ENCODE data around the gene CYTH1.

The CYTH1 gene

DNA sequence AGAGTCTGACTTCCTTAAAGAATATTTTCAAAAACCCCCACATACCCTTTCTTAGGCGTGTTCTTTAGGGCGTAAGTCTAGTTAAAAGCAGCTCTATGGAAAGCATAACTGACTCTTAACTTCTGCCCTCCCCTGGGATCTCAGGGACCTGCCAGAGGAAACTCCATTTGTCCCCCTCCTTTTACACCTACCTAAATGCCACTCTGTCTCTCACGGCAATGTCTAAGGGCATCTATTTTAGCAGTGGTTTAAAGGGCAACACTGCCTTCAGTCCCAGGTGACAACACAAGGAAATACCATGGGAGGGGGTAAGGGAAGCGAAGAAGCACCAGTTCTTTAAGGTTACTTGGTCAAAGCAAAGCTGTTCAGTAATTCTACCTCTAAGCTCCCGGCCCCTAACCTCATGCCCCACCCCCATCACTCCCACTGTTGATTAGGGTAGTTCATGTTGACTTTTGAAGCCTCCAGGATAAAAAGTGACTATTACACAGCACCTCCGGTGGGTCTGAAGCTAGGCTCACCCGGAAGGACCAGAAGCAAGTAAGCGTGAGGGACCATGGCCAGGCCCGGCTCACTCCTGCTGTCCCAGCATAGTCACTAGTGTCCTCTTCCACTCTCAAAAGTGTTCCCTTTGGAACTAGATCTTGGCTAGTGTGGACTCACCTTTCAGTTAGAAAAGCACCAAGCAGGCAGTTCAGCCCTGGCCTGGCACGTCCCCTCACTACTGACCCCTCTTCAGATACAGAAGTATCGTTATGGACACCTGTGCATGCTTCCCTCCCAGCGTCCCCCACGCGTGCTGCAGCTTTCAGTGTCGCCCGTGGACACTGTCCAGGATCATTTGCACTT is 47.1 kb downstream of the CYTH1 start:
- FAIRE-seq, result no peak

DNA sequence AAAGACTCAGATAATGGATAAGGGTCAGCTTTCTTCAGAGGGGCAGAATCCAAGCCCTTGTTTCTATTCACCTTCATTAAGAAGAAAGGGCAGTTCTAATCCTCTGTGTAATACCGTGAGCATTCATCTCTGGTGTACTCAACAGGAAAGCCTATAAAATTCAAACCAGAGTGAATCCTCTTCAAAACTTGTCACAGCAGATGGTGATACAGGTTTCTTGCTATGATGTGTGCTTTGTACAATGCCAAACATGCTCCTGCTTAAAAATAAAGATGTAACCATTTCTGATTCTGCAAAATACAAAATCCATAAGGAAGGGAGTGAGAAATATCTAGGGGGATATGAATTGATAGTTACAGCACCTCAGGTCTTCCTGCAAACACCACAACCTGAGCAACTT is 49.7 kb downstream of the CYTH1 start:
- FAIRE-seq, result no peak

DNA sequence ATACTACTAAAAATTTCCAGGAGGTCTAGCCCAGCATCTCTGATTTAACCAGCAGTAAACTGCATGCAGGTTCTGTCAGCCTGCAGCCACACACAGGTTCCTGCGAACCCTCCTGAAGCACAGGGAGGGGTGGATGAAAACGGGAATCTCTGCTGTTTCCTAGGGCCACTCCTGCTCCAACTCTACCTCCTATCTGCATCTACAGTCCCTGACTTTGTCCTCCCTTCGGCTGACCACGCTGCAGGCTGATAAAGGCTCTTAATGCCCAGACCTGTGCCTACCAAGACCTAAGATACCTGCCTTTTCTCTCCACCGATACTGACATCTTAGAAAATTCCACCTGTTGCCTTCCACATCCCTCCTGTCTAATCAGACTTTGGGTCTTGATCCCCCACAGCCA is 50.2 kb downstream of the CYTH1 start:
- no peak for FAIRE-seq

DNA sequence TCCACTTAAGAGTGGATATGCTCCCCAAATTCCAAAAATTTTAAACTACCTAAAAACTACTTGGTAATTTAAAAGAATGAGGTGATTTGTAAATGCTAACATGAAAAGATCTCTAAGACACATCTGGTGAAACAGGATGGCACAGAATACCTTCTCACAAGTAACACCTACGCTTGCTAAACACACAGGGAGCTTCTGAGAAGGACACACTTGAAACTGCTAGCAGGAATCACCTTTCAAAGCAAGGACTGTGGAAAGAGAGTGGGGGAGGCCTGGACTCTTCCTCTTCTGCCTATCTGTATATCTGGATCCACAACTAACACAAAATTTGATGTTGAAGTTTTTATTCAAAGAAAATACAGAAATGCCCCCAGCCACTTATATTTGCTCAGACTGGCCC is 52.4 kb downstream of the CYTH1 start:
- no peak for FAIRE-seq

DNA sequence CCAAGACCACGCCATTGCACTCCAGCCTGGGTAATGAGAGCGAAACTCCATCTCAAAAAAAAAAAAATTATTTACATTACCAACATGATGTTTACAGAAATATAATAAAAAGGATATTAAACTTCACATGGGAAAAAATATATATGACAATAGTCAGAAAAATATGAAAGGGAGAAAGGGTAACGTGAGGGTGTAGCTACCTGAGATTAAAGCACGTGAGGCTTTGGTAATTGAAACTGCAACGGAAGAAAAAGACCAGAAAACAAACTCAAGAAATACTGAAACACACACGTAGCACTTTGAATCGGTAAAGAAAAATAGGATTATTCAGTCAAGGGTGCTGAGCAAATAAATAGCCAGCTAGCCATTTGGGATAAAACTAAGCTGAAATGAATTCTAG is 53.6 kb downstream of the CYTH1 start:
- FAIRE-seq, result no peak

DNA sequence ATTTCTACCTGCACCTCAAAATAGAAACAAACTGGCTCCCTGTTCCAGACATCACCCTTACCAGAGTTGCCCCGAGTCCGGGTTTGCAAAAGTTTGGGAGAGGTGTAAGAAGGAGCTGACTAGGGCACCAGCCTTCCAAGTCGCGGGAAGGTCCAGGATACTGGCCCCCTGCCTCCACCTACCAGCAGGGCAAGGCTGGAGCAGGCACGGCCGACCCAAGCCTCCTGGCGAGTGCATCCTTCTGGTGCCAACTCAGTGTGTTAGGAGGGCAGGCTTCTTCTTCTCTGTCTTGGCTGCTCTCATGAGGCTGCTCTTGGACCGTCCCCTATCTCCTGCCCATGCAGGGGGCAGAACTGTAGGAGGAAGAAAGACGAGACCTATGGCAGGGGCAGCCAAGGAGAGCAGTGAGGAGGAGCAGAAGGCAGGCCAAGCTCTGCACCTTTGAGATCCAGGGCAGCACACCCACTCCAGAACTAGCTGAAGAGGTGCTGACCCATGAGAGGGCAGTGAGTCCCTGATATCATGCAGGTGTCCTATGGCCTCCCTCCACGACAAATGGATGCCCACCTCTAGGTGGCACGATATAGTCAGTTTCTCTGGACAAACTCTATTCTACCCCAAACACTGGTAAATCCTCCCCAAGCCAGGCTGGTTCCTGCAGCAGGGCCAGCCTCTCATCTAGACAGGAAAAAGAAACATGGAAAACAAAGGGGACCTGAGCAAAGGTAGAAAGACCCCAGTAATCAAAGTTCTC is 54.4 kb downstream of the CYTH1 start:
- no peak for FAIRE-seq

DNA sequence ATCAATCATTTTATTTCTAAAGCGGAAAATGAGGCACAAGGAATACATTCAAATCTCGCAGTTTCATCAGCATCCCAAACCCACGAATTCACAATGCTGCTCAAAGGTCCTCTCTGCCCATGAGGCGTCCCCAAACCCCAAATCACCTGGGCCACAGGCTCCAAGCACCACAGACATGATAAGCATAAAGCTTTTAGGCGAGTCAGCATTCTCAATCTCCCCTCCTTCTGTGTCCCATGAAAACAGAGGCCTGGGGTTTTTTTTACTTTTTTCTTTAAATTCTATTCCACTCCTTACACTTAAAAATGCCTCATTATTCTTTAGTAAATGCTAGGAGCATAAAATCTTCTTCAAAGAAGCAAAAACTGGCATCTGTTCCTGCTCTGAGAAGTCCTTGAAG is 55.0 kb downstream of the CYTH1 start:
- no peak for FAIRE-seq

DNA sequence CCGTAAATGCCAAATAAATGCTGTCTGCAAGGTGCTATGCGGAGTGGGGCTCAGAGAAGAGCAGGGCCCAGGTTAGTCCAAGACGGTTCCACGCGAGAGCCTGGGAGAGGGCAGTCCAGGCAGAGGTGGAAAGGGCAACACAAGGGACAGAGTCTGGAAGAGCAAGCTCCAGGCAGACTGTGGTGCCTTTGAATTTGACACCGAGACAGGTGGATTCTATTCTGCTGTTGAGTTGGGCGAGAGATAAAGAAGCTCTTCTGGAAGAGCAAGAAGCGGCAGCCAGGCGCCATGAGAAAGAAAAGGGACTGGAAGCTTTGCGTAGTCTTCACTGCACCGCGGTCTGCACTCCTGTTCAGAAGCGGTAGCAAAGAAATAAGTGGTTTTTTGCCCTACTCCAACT is 55.6 kb downstream of the CYTH1 start:
- no peak for FAIRE-seq

DNA sequence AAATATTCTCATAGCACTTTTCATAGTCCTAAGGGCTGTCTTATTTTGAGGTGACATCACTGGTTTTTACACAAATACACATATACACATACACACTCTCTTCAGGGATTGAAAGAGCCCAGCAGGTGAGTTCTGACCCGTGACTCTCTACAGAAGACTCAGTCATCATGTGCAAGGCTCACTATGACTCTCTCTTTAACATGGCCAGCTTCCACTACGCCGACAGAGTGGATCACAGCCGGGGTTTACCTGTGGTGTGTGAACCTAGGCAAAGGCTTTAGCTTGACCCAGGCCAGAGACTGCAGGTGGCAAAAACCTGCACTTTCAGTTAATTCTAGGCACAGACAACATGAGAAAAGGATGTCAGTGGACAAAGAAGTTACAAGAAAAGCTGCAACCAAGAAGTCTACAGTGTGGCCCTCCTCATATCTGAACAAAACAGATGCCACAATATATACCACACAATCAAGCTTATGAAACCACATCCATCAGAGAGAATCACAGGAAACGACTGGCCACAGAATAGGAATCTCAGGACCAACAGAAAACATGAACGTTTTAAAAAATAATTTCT is 56.5 kb downstream of the CYTH1 start:
- no peak for FAIRE-seq

DNA sequence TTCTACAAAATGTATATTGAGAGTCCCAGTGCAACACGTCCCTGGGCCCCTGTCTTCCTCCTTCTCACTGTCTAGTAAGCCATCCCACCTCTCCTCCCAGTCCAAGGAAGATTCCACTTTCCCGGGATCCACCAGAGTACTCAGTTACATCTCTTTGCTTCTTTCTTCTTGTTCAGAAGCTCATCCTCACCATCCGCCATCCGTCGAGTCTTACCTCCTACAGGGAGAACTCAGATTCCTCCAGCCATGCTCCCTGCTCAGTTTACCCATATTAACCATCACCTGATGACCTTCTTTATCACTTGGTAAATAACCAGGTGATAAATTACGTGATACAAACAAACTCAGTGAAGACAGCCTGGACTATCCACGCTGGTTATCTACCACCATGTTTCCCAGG is 57.1 kb downstream of the CYTH1 start:
- FAIRE-seq, result no peak

DNA sequence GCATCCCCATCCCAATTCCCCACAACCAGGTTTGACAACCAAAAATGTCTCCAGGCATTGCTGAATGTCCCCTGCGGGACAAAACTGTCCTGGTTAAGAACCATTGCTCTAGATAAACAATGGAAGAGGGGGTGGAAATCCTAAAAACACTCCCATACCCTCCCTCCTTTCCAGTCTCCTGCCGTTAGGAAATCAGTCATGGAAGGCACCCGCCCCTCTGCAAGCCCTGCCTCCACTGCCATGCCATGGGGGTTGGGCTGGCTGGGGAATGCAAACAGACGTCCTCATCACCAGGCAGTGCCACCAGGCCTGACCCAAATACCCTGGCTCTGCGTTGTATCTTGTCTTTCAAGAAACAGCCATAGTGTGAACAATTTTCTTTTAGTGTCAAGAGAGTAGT is 57.5 kb downstream of the CYTH1 start:
- FAIRE-seq, result no peak

DNA sequence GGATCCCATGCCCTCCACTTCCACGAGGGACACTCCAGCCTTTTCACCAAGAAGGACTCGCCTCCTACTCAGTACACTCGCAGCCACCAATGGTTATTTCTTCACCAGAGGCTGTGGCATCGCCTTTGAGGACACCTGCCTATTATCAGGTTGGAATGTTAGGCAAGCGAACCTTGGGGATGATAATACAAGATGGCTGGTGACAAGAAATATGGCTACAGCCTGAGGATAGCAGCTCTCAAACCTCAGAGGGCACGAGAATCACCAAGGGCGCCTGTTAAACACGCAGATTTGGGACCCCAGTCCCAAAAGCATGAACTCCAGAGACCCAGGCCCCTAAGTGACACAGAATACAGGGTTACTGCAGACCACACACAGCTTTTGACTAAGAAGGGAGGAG is 58.1 kb downstream of the CYTH1 start:
- FAIRE-seq, result no peak

DNA sequence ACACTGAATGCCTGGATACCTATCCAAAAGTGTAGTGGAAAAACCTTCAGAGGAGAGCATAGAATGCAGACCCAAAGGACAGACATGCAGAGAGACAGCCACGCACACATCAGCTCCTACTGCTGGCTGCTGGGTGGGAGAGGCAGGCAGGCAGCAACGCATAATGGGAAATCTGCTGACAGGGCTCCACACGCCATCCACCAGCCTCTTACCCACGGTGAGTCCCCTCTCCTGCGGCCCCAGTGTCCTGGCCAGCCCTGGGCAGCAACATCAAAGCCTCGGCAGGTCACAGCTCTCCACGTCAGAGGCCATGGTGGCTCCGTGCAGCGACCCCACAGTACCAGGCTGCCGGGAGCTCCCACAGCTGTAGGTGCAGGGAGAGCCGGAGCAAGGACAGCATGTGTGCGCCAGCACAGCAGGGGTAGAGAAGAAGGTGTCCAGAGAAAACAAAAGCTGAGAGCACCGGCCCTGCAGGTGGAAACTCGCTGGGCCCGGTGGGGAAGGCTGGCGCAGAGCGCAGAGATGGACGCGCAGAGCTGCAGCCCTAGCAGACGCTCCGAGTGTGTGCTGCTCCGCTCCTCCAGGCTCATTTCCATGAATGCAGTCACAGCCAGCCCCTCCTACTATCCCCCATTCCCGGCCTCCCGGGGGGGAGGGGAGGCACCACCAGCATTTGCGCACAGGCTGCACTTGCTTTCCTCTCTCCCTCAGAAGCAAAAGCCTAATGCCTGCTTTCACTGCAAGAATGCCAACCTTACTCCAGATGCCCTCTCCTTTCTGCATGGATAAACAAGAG is 58.9 kb downstream of the CYTH1 start:
- no peak for FAIRE-seq

DNA sequence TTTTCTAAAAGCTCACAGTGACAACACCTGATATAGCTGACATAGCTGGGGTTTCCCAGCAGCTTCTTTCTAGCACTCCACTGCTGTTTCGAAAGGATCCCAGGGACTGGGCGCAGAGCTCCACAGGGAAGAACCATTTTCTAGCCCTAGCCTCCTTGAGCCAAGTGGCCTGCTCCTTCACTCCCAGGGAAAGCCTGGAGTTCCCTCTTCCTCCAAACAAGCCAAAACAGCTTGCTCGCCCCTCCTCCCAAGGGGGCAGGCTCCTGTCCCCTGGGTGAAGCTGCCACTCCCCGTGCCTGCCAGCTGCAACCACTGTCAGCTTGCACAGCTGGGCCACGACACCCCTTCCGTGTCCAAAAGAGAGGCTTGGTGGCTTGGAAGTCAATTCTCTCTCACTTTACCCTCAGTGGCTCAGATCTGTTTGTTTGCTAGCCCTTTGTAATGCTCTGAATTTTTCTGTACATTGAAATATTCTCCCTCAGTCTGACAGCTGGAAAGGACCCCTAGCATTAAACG is 59.8 kb downstream of the CYTH1 start:
- no peak for FAIRE-seq

DNA sequence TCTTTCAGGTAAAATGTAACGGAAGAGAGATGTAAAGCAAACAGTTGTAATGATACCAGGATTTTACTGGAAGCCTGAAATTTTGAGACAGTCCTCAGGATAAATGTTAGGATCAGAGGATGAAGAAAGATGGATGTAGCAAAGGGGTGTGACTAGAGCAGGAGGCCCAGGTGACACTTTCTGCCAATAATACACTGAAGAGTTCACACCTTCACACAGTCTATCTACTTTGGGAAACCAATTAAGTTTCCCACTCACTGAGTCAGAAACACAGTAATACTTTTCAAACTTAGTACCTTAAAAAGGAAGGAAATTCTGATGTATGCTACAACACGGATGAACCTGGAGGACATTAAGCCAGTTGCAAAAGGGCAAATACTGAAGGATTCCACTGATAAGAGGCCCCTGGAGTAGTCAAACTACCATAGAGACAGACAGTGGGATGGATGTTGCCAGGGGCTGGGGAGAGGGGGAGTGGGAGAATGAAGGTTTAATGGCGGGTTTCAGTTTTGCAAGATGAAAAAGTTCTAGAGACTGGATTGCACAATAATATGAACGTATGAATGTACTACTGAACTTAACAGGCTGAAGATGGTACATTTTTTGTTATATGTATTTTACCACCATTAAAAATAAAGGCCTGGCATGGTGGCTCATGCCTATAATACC is 62.3 kb downstream of the CYTH1 start:
- no peak for FAIRE-seq

DNA sequence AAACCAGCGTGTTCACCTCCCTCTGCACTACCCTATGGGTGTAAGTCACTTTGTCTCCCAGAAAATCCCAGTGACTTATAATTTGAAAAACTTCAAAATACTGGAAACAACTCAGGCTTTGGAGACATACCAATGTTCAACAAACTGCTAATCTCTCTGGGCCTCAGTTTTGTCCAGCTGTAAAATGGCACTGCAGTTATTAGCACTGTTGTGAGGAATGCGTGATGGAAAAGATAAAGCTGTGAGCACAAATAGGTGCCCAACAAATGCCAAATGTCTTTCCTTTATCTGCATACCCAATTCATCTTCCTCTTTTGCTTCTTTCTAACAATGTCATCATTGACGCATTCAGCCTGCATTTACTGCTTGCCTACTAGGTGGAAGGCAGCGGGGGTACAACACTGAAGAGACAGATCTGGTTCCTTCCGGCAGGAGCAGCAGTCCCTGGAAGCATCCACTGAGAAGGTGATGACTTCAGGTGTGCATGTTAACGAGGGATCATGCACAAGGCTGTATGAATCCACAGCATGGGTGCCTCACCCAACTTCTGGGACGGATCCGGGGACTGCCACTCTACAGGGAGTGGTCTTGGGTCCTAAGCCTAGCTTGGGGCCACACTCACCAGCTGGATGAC is 63.4 kb downstream of the CYTH1 start:
- FAIRE-seq, result no peak

DNA sequence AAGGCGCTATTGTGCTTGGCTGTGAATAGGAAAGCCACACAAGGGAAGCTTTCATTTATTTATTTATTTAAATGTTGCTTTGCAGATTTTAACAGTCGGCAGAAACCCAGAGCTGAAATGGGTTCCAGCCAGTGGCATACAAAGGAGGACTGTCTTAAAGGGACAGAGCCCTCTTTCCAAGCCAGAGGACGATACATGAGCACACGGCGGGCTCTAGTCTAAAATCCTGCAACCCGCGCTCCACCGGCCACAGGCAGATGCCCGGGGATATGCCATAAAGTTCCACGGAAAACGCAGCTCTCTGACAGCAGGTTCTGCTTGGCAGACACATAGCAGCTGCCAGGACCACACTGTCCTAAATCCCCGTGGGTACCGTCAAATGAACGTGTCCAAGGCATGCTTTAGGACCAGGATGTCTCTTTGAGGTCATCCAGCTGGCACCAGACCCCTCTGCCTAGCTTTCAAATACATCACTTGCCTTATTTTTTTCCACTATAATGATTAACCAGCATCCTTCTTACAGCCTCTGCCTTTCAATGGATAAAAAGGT is 64.6 kb downstream of the CYTH1 start:
- FAIRE-seq, result no peak

DNA sequence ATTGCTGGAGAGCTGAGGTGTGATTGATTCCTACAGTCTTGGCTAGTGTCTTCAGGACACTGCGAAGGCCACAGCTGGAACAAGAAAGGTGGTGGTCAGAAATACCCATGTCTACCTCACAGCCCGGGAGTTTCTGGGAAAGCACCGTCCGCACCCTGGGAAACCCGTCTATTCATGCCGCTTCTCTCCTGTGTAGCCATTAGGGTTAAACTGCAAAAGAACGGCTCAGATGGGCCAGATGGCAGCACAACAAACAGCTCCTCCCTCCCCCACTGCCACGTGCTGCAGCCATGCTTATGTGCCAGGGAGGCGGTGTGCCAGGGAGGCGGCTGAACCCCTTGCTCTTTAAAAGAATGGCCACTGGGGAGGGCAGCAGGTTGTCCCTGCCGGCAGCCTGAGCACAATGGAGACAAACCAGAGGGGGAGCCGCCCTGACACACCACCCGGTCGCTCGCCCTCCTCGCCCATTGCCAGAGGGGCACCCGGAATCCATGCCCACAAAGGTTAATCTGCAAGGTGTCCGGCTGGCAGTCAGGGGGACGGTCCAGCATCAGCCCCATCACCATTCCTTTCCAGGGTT is 65.2 kb downstream of the CYTH1 start:
- FAIRE-seq, result no peak

DNA sequence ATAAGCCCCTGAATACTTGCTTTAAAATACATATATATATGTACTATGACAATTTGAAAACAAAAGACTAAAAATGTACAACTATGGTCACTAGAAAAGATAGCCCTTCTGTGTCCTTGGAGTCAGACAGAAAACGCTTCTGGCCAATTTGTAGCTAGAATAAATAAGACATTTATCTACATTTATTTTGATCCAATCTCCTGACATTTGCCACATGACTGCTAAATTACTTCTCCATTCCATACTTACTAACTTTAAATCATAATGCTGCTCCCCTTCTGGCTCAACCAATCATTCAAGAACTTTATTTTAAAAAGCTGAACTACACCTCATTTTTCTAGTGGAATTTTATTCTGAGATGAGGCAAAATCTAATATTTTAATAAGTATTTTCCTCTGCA is 65.8 kb downstream of the CYTH1 start:
- no peak for FAIRE-seq

DNA sequence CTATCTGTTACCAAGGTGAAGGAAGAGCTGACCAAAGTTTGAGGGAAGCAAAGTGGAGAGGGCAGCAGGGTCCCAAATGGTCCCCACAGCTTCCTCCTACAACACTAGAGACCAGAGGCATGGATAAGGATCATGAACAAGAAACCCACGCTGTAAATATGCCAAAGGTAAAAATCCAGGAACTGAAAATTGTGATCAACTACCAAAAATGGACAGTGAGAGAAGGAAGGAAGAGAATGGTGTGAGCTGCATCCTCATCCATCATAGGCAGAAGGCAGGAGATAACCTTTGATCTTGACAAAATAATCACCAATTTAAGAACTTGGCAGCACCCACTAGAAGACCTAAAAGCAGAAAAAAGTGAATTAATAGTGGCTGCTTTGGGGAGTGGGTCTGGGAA is 66.2 kb downstream of the CYTH1 start:
- FAIRE-seq, result no peak

Data from colon (tissue), 2 donors.